Prostate gland (tissue), 2 donors: Measurements from ENCODE around the gene GABARAP. TPM values are rescaled to one million over a fixed set of nuclear protein-coding genes. Genes with fewer than 3 reads are reported as not detected.

Experiments used
- DNase-seq: peaks from one replicate; pipeline ENCODE4 v3.0.0-alpha.2; 2019; ENCODE audit warnings: low spot score
- H3K27ac ChIP-seq, 2 donors: fragments of 200-600 bp; sonication (generic); 2 replicates each; pipeline ENCODE4 v1.5.1; 2017 to 2019
- H3K27me3 ChIP-seq: fragments of 200-600 bp; sonication (generic); replicated peaks from 2 replicates; pipeline ENCODE4 v1.5.1; 2019; ENCODE audit not compliant: insufficient read depth
- H3K36me3 ChIP-seq, 2 donors: fragments of 200-600 bp; sonication (generic); 1 replicate in 1 of 2; 2 replicates in 1 of 2; pipeline versions ENCODE4 v1.5.1 to v1.8.1; 2017 to 2019
- H3K4me1 ChIP-seq: fragments of 200-600 bp; sonication (generic); replicated peaks from 2 replicates; pipeline ENCODE4 v1.5.1; 2019
- H3K4me3 ChIP-seq, 2 donors: fragments of 200-600 bp; sonication (generic); 2 replicates each; pipeline ENCODE4 v1.5.1; 2017 to 2019
- H3K9me3 ChIP-seq: fragments of 200-600 bp; sonication (generic); 2 replicates; pipeline ENCODE4 v1.5.1; 2017
- CTCF ChIP-seq, 4 experiments: fragments of 200-600 bp in 2 of 4; fragments of 450-650 bp in 2 of 4; sonication (generic) in 2 of 4; IDR thresholded peaks; 1 replicate in 3 of 4; 2 replicates in 1 of 4; pipeline ENCODE4 v1.5.1; 2016 to 2019; ENCODE audit warnings: antibody characterized with exemption in 4 of 4, mild to moderate bottlenecking in 2 of 4, moderate library complexity in 2 of 4
- POLR2A ChIP-seq: fragments of 450-650 bp; IDR thresholded peaks from one replicate; pipeline ENCODE4 v1.6.1; 2016; ENCODE audit warnings: antibody characterized with exemption, mild to moderate bottlenecking
- POLR2AphosphoS5 ChIP-seq: sonication (generic); formaldehyde crosslinking; IDR thresholded peaks from one replicate; pipeline ENCODE4 v1.6.1; 2017; ENCODE audit warnings: antibody characterized with exemption
- WGBS: methylation state at CpG from one replicate; pipeline ENCODE4 v1.1.5; 2018; 5-methylcytosine and 5-hydroxymethylcytosine counted together
- intact Hi-C: fragments of 100-400 bp; cut with DNase I; formaldehyde crosslinking; loops from one replicate; pipeline ENCODE4 v1.14.2; 2022
- total RNA-seq, 2 donors: library from RNA; depleted of rRNA; stranded (reverse); fragments of >200 nt; gene quantifications; one replicate each; pipeline ENCODE4 v1.1.0, GENCODE V29; 2016

The GABARAP gene
- total RNA-seq, 2 donors from 2014 or later: 493 to 527 TPM

GRCh38 chr17:7261379-7262191 is 19.3 kb upstream of the GABARAP start:
- no peaks in the 10 kb centered on the region for H3K9me3 ChIP-seq
- no peaks in the 10 kb centered on the region for H3K27me3 ChIP-seq
- peak overlapping the region; percentile 84 to 91 for H3K27ac ChIP-seq
- no peak for TF ChIP-seq POLR2AphosphoS5
- no peak for TF ChIP-seq CTCF (IDR thresholded peaks at IDR 0.05)
- no peak for TF ChIP-seq POLR2A
- peaks cover 24% of the 10 kb centered on the region for H3K4me1 ChIP-seq
- DNase-seq: no peak
- intact Hi-C loops: no loop called here
- WGBS: 14% methylated on average over 59 of the region's 71 CpGs
- no peaks in the 10 kb centered on the region for H3K36me3 ChIP-seq
- peak overlapping the region; percentile 34 to 37 for H3K4me3 ChIP-seq

- TF ChIP-seq POLR2A: peak; percentile 64
- peak; percentile 50 for TF ChIP-seq POLR2AphosphoS5
- TF ChIP-seq CTCF (IDR thresholded peaks at IDR 0.05): no peak
- Histone ChIP-seq H3K4me1 (peaks cover 24% of the 10 kb centered on the region), H3K36me3 (no peaks in the 10 kb centered on the region), H3K27ac (peak overlapping the region; percentile 84 to 91), H3K4me3 (peak overlapping the region; percentile 34 to 37), H3K9me3 (no peaks in the 10 kb centered on the region), H3K27me3 (no peaks in the 10 kb centered on the region)
- WGBS: 5% methylated on average over 41 of the region's 54 CpGs
- intact Hi-C loops: no loop called here
- DNase-seq: peak; percentile 64
Observed at GRCh38 chr17:7260651-7261378, 18.6 kb upstream of the GABARAP start.

- no peak for DNase-seq
- 81% methylated on average over 4 of the region's 4 CpGs for WGBS
- Histone ChIP-seq H3K27me3 (no peaks in the 10 kb centered on the region), H3K9me3 (no peaks in the 10 kb centered on the region), H3K4me3 (no peak overlapping the region), H3K36me3 (no peaks in the 10 kb centered on the region), H3K4me1 (peaks cover 24% of the 10 kb centered on the region), H3K27ac (peak overlapping the region; percentile 84 to 91)
- no peak for TF ChIP-seq CTCF (IDR thresholded peaks at IDR 0.05)
- no peak for TF ChIP-seq POLR2A
- TF ChIP-seq POLR2AphosphoS5: no peak
- intact Hi-C loops: no loop called here
Observed at GRCh38 chr17:7260151-7260550, 17.9 kb upstream of the GABARAP start.

- Histone ChIP-seq H3K27me3 (no peaks in the 10 kb centered on the region), H3K4me3 (no peak overlapping the region), H3K9me3 (no peaks in the 10 kb centered on the region), H3K36me3 (no peaks in the 10 kb centered on the region), H3K27ac (peak overlapping the region; percentile 61 to 91), H3K4me1 (peaks cover 23% of the 10 kb centered on the region)
- DNase-seq: no peak
- intact Hi-C loops: no loop called here
- 90% methylated on average over 6 of the region's 6 CpGs for WGBS
- TF ChIP-seq POLR2A (no peak), POLR2AphosphoS5 (no peak), CTCF (IDR thresholded peaks at IDR 0.05) (no peak)
Observed at GRCh38 chr17:7259555-7259889, 17.3 kb upstream of the GABARAP start.
